CD4-positive, alpha-beta T cell (primary cell): ENCODE measurements around the gene LMTK3. TPM values are rescaled to one million over a fixed set of nuclear protein-coding genes. Genes with fewer than 3 reads are reported as not detected.
A peak's percentile ranks its signal among the peaks of the same experiment; 100 is the strongest.

ENCODE experiments used
- ATAC-seq: fragments of 200-7000 bp; cut with Tn5 transposase; one replicate; pipeline ENCODE4 v1.10.0; 2022; ENCODE audit warnings: mild to moderate bottlenecking; ENCODE audit not compliant: poor library complexity
- CTCF ChIA-PET: fragments of 350-600 bp; sonication (Branson Sonifier 250); formaldehyde crosslinking; loops from one replicate; lab custom pipeline; 2021; ENCODE audit warnings: antibody characterized with exemption, inconsistent platforms; lab: Charles Lee
- POLR2A ChIA-PET: fragments of 350-600 bp; sonication (Branson Sonifier 250); formaldehyde crosslinking; loops from one replicate; lab custom pipeline; 2021; ENCODE audit warnings: antibody characterized with exemption, inconsistent platforms; lab: Charles Lee
- DNase-seq, 14 experiments: peaks; one replicate each; pipeline ENCODE4 v3.0.0-alpha.2; 2013 to 2020; ENCODE audit warnings: mixed read lengths in 2 of 14
- H3K27ac ChIP-seq, 2 donors: one replicate each; pipeline versions ENCODE4 v1.5.1 to v1.7.0; 2013; ENCODE audit warnings: low read length in 2 of 2, low read depth in 1 of 2, mild to moderate bottlenecking in 1 of 2
- H3K27me3 ChIP-seq, 2 experiments: 1 replicate in 1 of 2; 2 replicates in 1 of 2; pipeline versions ENCODE4 v1.6.1 to v1.7.0; 2013; ENCODE audit warnings: low read length in 2 of 2, control low read depth in 1 of 2, mild to moderate bottlenecking in 1 of 2, moderate library complexity in 1 of 2; ENCODE audit not compliant: insufficient read depth in 2 of 2, control insufficient read depth in 1 of 2
- H3K36me3 ChIP-seq: one replicate; pipeline ENCODE4 v1.6.1; 2013; ENCODE audit warnings: low read length, control low read depth; ENCODE audit not compliant: insufficient read depth
- H3K4me1 ChIP-seq: one replicate; pipeline ENCODE4 v1.6.1; 2013; ENCODE audit warnings: low read length, control low read depth; ENCODE audit not compliant: insufficient read depth
- H3K4me3 ChIP-seq: one replicate; pipeline ENCODE4 v1.5.1; 2013; ENCODE audit warnings: mild to moderate bottlenecking, low read length, moderate library complexity
- H3K9me3 ChIP-seq, 2 experiments: 1 replicate in 1 of 2; 2 replicates in 1 of 2; pipeline versions ENCODE4 v1.6.1 to v1.7.0; 2013; ENCODE audit warnings: low read length in 2 of 2, mild to moderate bottlenecking in 2 of 2, control low read depth in 1 of 2, moderate library complexity in 1 of 2; ENCODE audit not compliant: control insufficient read depth in 1 of 2, insufficient read depth in 1 of 2
- H3K27ac Mint-ChIP-seq: one replicate; pipeline ENCODE4 v1.8.0; 2020; ENCODE audit warnings: mixed read lengths
- H3K27me3 Mint-ChIP-seq: one replicate; pipeline ENCODE4 v1.8.0; 2021; ENCODE audit warnings: mixed read lengths
- H3K36me3 Mint-ChIP-seq: one replicate; pipeline ENCODE4 v1.8.0; 2021; ENCODE audit warnings: low read depth, mixed read lengths
- H3K4me1 Mint-ChIP-seq: one replicate; pipeline ENCODE4 v1.8.0; 2021; ENCODE audit warnings: low read depth, mixed read lengths
- H3K4me3 Mint-ChIP-seq: one replicate; pipeline ENCODE4 v1.8.0; 2020; ENCODE audit warnings: mild to moderate bottlenecking, mixed read lengths
- H3K9me3 Mint-ChIP-seq: one replicate; pipeline ENCODE4 v1.8.0; 2020; ENCODE audit warnings: mixed read lengths
- intact Hi-C, 2 experiments: fragments of 100-400 bp; cut with DNase I in 1 of 2; cut with micrococcal nuclease in 1 of 2; formaldehyde crosslinking; loops; one replicate each; pipeline versions ENCODE4 v1.15.1 to v1.9.0; 2023 to 2025; cut with DNase I, micrococcal nuclease
- total RNA-seq, 174 experiments: library from RNA in 2 of 174; stranded (reverse) in 2 of 174; gene quantifications; one replicate each; pipeline ENCODE4 v1.2.3 and lab custom pipeline; 2021 to 2026
- TF ChIP-seq, protein P1 (sequence below): fragments of 200-600 bp; IDR thresholded peaks from one replicate; pipeline ENCODE4 v1.8.0; 2022; ENCODE audit warnings: antibody characterized with exemption, mild to moderate bottlenecking

LMTK3 gene
- total RNA-seq, 2 experiments from 2014 or later: 15.6 to 18.9 TPM

DNA sequence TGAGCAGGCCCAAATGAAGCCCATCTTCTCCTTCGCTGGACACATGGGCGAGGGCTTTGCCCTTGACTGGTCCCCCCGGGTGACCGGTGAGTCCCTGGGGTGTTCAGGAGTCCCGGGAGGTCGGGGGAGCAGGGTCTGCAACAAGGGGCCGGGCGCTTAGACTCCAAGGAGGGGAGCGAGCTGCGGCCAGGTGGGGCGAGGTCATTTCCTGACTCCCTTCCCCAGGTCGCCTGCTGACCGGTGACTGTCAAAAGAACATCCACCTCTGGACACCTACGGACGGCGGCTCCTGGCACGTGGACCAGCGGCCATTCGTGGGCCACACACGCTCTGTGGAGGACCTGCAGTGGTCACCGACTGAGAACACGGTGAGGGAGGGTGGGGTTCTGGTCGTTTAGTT lies 61.2 kb downstream of the LMTK3 start:
- Mint-ChIP-seq H3K9me3 (no peaks in the 10 kb centered on the region), H3K27ac (no peak overlapping the region), H3K27me3 (peaks cover 2% of the 10 kb centered on the region), H3K36me3 (peaks cover 79% of the 10 kb centered on the region), H3K4me1 (peaks cover 16% of the 10 kb centered on the region), H3K4me3 (no peak overlapping the region)
- no peak overlapping the region for H3K4me3 ChIP-seq
- intact Hi-C loops: no loop called here
- no peaks in the 10 kb centered on the region for H3K9me3 ChIP-seq
- CTCF ChIA-PET: no interaction called here
- H3K36me3 ChIP-seq: peaks cover 66% of the 10 kb centered on the region
- ATAC-seq: no peak
- POLR2A ChIA-PET: no interaction called here
- peaks cover 11% of the 10 kb centered on the region for H3K4me1 ChIP-seq
- no peak overlapping the region for H3K27ac ChIP-seq
- TF ChIP-seq, protein P1, sequence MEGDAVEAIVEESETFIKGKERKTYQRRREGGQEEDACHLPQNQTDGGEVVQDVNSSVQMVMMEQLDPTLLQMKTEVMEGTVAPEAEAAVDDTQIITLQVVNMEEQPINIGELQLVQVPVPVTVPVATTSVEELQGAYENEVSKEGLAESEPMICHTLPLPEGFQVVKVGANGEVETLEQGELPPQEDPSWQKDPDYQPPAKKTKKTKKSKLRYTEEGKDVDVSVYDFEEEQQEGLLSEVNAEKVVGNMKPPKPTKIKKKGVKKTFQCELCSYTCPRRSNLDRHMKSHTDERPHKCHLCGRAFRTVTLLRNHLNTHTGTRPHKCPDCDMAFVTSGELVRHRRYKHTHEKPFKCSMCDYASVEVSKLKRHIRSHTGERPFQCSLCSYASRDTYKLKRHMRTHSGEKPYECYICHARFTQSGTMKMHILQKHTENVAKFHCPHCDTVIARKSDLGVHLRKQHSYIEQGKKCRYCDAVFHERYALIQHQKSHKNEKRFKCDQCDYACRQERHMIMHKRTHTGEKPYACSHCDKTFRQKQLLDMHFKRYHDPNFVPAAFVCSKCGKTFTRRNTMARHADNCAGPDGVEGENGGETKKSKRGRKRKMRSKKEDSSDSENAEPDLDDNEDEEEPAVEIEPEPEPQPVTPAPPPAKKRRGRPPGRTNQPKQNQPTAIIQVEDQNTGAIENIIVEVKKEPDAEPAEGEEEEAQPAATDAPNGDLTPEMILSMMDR: no peak
- no peaks in the 10 kb centered on the region for H3K27me3 ChIP-seq
- peak in 1 of 14 experiments; percentile 29 for DNase-seq

DNA sequence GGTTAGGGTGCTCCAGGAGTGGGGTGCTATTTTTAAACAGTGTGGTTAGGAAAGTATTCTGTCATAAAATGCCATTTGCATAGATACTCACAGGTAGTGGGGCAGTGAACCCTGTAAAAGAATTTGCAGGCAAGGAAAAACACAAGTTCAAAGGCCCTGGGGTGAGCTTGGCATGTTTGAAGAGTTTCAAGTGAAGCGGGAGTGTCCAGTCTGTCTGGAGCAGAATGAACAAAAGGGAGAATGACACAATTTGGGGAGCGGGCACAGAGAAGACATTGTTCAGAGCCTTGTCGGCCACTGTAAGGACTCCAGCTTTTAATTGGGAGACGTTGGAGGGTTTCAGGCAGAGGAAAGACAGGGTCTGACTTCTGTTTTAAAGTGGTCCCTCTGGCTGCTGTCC lies 63.1 kb downstream of the LMTK3 start:
- intact Hi-C loops: no loop called here
- POLR2A ChIA-PET: no interaction called here
- CTCF ChIA-PET: interaction anchor here (1.4 kb wide), 1 partner anchor 41 kb away, joined by 5 read pairs; no protein-coding TSS in a partner anchor

DNA sequence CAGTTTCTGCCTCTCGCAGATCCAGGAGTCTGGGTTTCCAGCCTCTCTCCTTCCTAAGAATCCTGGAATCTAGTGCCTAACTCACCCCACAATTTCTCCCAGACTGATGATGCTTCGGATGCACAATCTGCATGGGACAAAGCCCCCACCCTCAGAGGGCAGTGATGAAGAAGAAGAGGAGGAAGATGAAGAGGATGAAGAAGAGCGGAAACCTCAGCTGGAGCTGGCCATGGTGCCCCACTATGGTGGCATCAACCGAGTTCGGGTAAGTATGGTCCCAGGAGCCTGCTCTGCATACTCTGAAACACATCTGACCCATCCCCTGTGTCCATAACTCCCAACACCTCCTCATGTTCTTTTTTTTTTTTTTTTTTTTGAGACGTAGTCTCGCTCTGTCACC lies 65.1 kb downstream of the LMTK3 start:
- H3K4me3 ChIP-seq: peak overlapping the region; percentile 85
- ATAC-seq (no peak), DNase-seq (no peak)
- peaks cover 32% of the 10 kb centered on the region for H3K36me3 ChIP-seq
- H3K27me3 ChIP-seq: peaks cover 9 to 18% of the 10 kb centered on the region in 2 experiments
- H3K9me3 ChIP-seq: no peaks in the 10 kb centered on the region
- peak overlapping the region; percentile 93 for H3K4me3 Mint-ChIP-seq
- H3K4me1 Mint-ChIP-seq: peaks cover 25% of the 10 kb centered on the region
- peak overlapping the region; percentile 78 for H3K27ac Mint-ChIP-seq
- intact Hi-C loops: loop anchor here in 1 of 2 experiments (1.0 kb wide), 1 partner anchor 22 kb away; no protein-coding TSS in a partner anchor
- TF ChIP-seq, protein P1: no peak
- peaks cover 23% of the 10 kb centered on the region for H3K27me3 Mint-ChIP-seq
- H3K27ac ChIP-seq: peak overlapping the region; percentile 58 to 74
- ChIA-PET CTCF (interaction anchor here (0.7 kb wide), 1 partner anchor 40 kb away, joined by 3 read pairs; no protein-coding TSS in a partner anchor), POLR2A (interaction anchor here (0.7 to 1.7 kb wide), 5 partner anchors 9 to 172 kb away, joined by 3 to 8 read pairs (median 4); partner anchors contain the start of genes KCNJ14, RPL18 and SPHK2)
- H3K4me1 ChIP-seq: peaks cover 31% of the 10 kb centered on the region
- peaks cover 52% of the 10 kb centered on the region for H3K36me3 Mint-ChIP-seq
- H3K9me3 Mint-ChIP-seq: no peaks in the 10 kb centered on the region

More for the DNA sequence above, 63.1 kb downstream of the LMTK3 start:
- Histone ChIP-seq H3K4me1 (peaks cover 29% of the 10 kb centered on the region), H3K27ac (no peak overlapping the region), H3K9me3 (no peaks in the 10 kb centered on the region), H3K36me3 (peaks cover 50% of the 10 kb centered on the region), H3K4me3 (no peak overlapping the region), H3K27me3 (peaks cover 4 to 10% of the 10 kb centered on the region in 2 experiments)
- Mint-ChIP-seq H3K4me1 (peaks cover 25% of the 10 kb centered on the region), H3K36me3 (peaks cover 67% of the 10 kb centered on the region), H3K4me3 (no peak overlapping the region), H3K27me3 (peaks cover 16% of the 10 kb centered on the region), H3K27ac (no peak overlapping the region), H3K9me3 (no peaks in the 10 kb centered on the region)
- ATAC-seq (no peak), DNase-seq (no peak)
- TF ChIP-seq, protein P1: no peak
